GM12878 (cell line): ENCODE data around the gene YPEL2. TPM values are rescaled to one million over a fixed set of nuclear protein-coding genes. Genes with fewer than 3 reads are reported as not detected.

Experiments used
- ATAC-seq: fragments of 200-7000 bp; cut with Tn5 transposase; 3 replicates; pipeline ENCODE4 v1.9.1; 2020; ENCODE audit warnings: mild to moderate bottlenecking, moderate library complexity
- BruUV-seq: library from RNA; stranded (reverse); fragments of 400-500 nt; replicated peaks from 2 replicates; lab custom pipeline; 2021; lab: Mats Ljungman, UMichigan
- CTCF ChIA-PET: fragments of 300-600 bp; sonication (Branson Sonifier 250); formaldehyde crosslinking; extraction: SDS; loops from one replicate; lab custom pipeline; 2021; ENCODE audit warnings: inconsistent platforms; lab: Yijun Ruan, JAX
- POLR2A ChIA-PET: fragments of 350-600 bp; formaldehyde crosslinking; extraction: SDS; loops from one replicate; lab custom pipeline; 2021; ENCODE audit warnings: inconsistent platforms; lab: Charles Lee
- RAD21 ChIA-PET: fragments of 300-600 bp; sonication (Branson Sonifier 250); formaldehyde crosslinking; loops from one replicate; lab custom pipeline; 2023; ENCODE audit warnings: antibody characterized with exemption; ENCODE audit not compliant: unreplicated experiment; lab: Charles Lee
- SMC1A ChIA-PET: fragments of 300-600 bp; sonication (Branson Sonifier 250); formaldehyde crosslinking; loops from one replicate; lab custom pipeline; 2023; ENCODE audit not compliant: unreplicated experiment, uncharacterized antibody; lab: Charles Lee
- DNase-seq: peaks from one replicate; pipeline ENCODE4 v3.0.0-alpha.2; 2011; ENCODE audit warnings: low read depth, low spot score
- FAIRE-seq: peaks from 3 replicates; lab custom pipeline; 2011; peaks lifted over from hg19 to GRCh38; lab: Jason Lieb, UNC
- H2AFZ ChIP-seq: 2 replicates; pipeline ENCODE4 v1.6.0; 2011; ENCODE audit warnings: low read depth, low read length, control low read depth; ENCODE audit not compliant: control insufficient read depth
- H3K27ac ChIP-seq: 2 replicates; pipeline ENCODE4 v1.5.1; 2011; ENCODE audit warnings: control low read depth; ENCODE audit not compliant: control insufficient read depth, insufficient read depth
- H3K27me3 ChIP-seq, 2 experiments: replicated peaks in 1 of 2; 2 replicates each; pipeline versions ENCODE4 v1.6.0 to v1.6.1; 2011; ENCODE audit warnings: low read length in 1 of 2; ENCODE audit not compliant: control insufficient read depth in 2 of 2, insufficient read depth in 2 of 2
- H3K36me3 ChIP-seq, 2 experiments: 2 replicates each; pipeline ENCODE4 v1.5.1; 2011; ENCODE audit warnings: low read length in 1 of 2; ENCODE audit not compliant: control insufficient read depth in 2 of 2, insufficient read depth in 2 of 2
- H3K4me1 ChIP-seq: 2 replicates; pipeline ENCODE4 v1.6.1; 2011; ENCODE audit warnings: mild to moderate bottlenecking, low read length, moderate library complexity, mixed read lengths; ENCODE audit not compliant: control insufficient read depth, insufficient read depth
- H3K4me2 ChIP-seq: 2 replicates; pipeline ENCODE4 v1.6.0; 2011; ENCODE audit warnings: control low read depth; ENCODE audit not compliant: control insufficient read depth, insufficient read depth
- H3K4me3 ChIP-seq: fragments of 200-600 bp; sonication (generic); 2 replicates; pipeline ENCODE4 v1.5.1; 2016
- H3K79me2 ChIP-seq: 2 replicates; pipeline ENCODE4 v1.6.0; 2011; ENCODE audit warnings: low read length; ENCODE audit not compliant: control insufficient read depth, insufficient read depth
- H3K9ac ChIP-seq: 2 replicates; pipeline ENCODE4 v1.8.0; 2011; ENCODE audit warnings: low read length, control low read depth, mixed read lengths; ENCODE audit not compliant: control insufficient read depth, insufficient read depth
- H3K9me3 ChIP-seq: replicated peaks from 3 replicates; pipeline ENCODE4 v1.5.1; 2011; ENCODE audit warnings: mild to moderate bottlenecking, low read length; ENCODE audit not compliant: control insufficient read depth, insufficient read depth
- H4K20me1 ChIP-seq: 2 replicates; pipeline ENCODE4 v1.6.0; 2011; ENCODE audit not compliant: control insufficient read depth, insufficient read depth
- BMI1 ChIP-seq: fragments of 450-650 bp; IDR thresholded peaks from 2 replicates; pipeline ENCODE4 v1.6.1; 2016; ENCODE audit warnings: mild to moderate bottlenecking, moderate library complexity, borderline replicate concordance
- BRCA1 ChIP-seq: IDR thresholded peaks from 2 replicates; pipeline ENCODE4 v1.6.1; 2011; ENCODE audit warnings: low read depth, low read length, improper control_type of control experiment
- CBX5 ChIP-seq: sonication (generic); IDR thresholded peaks from 2 replicates; pipeline ENCODE4 v1.6.1; 2016; ENCODE audit warnings: low read depth, moderate library complexity, mild to moderate bottlenecking, inconsistent platforms
- IRF4 ChIP-seq: IDR thresholded peaks from 2 replicates; pipeline ENCODE4 v1.6.1; 2011; ENCODE audit warnings: low read depth, low read length
- KLF5 ChIP-seq: fragments of 450-650 bp; IDR thresholded peaks from 2 replicates; pipeline ENCODE4 v1.6.1; 2014; ENCODE audit warnings: mild to moderate bottlenecking; ENCODE audit not compliant: partially characterized antibody
- NFYB ChIP-seq: IDR thresholded peaks from 2 replicates; pipeline ENCODE4 v1.6.1; 2011; ENCODE audit warnings: low read depth, mild to moderate bottlenecking, low read length, improper control_type of control experiment, moderate library complexity; ENCODE audit not compliant: insufficient read depth
- NR2F1 ChIP-seq: fragments of 450-650 bp; conservative IDR thresholded peaks from 2 replicates; pipeline ENCODE4 v1.6.1; 2017; ENCODE audit warnings: mild to moderate bottlenecking
- RBBP5 ChIP-seq: fragments of 200-600 bp; sonication (generic); conservative IDR thresholded peaks from 2 replicates; pipeline ENCODE4 v1.6.1; 2016
- TARDBP ChIP-seq: IDR thresholded peaks from 2 replicates; pipeline ENCODE4 v1.6.1; 2016; ENCODE audit warnings: borderline replicate concordance
- ZBED1 ChIP-seq: IDR thresholded peaks from 2 replicates; pipeline ENCODE4 v1.6.1; 2016; ENCODE audit warnings: borderline replicate concordance
- WGBS: methylation state at CpG from one replicate; pipeline ENCODE4 v1.1.6; 2016; ENCODE audit warnings: low lambda C conversion rate; ENCODE audit not compliant: insufficient replicate concordance, insufficient coverage; ENCODE audit errors: missing lambda C conversion rate; 5-methylcytosine and 5-hydroxymethylcytosine counted together
- in situ Hi-C: fragments of 300-500 bp; cut with MboI; formaldehyde crosslinking; loops from 9 replicates; pipeline ENCODE4 v1.14.3; 2018; ENCODE audit warnings: mixed read lengths
- intact Hi-C: fragments of 100-400 bp; cut with micrococcal nuclease; formaldehyde crosslinking; loops from one replicate; pipeline ENCODE4 v1.14.2; 2022; ENCODE audit not compliant: unreplicated experiment
- polyA plus RNA-seq, 11 experiments: library from polyadenylated mRNA; depleted of rRNA in 4 of 11; unstranded in 6 of 11; stranded (reverse) in 5 of 11; fragments of >200 nt; fragmentation: Nextera tagmentation in 4 of 11; fragmentation: Illumina TruSeq in 1 of 11; extraction: Ambion mirVana in 4 of 11; extraction: Trizol in 1 of 11; gene quantifications; 1 replicate in 1 of 11; 2 replicates in 10 of 11; pipeline versions ENCODE4 v1.2.1 to v1.2.3, GENCODE V29; 2011 to 2016; ENCODE audit warnings: inconsistent platforms in 2 of 11, missing spikeins in 2 of 11, low read depth in 1 of 11
- total RNA-seq, 4 experiments: library from RNA; depleted of rRNA in 3 of 4; stranded (reverse); fragments of >200 nt in 3 of 4; fragmentation: Illumina TruSeq in 1 of 4; extraction: Trizol in 1 of 4; gene quantifications; 2 replicates each; pipeline versions ENCODE4 v1.2.1 to v1.2.3, GENCODE V29; 2013 to 2021
- TF ChIP-seq, protein P1 (sequence below): fragments of 450-650 bp; IDR thresholded peaks from 2 replicates; pipeline ENCODE4 v1.6.1; 2016; ENCODE audit warnings: mild to moderate bottlenecking
- TF ChIP-seq, protein P2 (sequence below), 3 experiments: IDR thresholded peaks in 2 of 3; conservative IDR thresholded peaks in 1 of 3; 2 replicates each; pipeline ENCODE4 v1.5.1; 2011; ENCODE audit warnings: low read depth in 3 of 3, low read length in 3 of 3, mild to moderate bottlenecking in 3 of 3, control low read depth in 2 of 3, moderate library complexity in 2 of 3, inconsistent platforms in 1 of 3, mixed read lengths in 1 of 3; ENCODE audit not compliant: control insufficient read depth in 2 of 3, insufficient read depth in 1 of 3; ENCODE audit errors: extremely low read depth in 1 of 3

YPEL2 gene
- total and polyA plus RNA-seq, 10 of the 15 experiments (the other 5 are each of a cell fraction or from before 2014, with no cell fraction given) = 0.11 to 8.1 (median 0.48) TPM

DNA sequence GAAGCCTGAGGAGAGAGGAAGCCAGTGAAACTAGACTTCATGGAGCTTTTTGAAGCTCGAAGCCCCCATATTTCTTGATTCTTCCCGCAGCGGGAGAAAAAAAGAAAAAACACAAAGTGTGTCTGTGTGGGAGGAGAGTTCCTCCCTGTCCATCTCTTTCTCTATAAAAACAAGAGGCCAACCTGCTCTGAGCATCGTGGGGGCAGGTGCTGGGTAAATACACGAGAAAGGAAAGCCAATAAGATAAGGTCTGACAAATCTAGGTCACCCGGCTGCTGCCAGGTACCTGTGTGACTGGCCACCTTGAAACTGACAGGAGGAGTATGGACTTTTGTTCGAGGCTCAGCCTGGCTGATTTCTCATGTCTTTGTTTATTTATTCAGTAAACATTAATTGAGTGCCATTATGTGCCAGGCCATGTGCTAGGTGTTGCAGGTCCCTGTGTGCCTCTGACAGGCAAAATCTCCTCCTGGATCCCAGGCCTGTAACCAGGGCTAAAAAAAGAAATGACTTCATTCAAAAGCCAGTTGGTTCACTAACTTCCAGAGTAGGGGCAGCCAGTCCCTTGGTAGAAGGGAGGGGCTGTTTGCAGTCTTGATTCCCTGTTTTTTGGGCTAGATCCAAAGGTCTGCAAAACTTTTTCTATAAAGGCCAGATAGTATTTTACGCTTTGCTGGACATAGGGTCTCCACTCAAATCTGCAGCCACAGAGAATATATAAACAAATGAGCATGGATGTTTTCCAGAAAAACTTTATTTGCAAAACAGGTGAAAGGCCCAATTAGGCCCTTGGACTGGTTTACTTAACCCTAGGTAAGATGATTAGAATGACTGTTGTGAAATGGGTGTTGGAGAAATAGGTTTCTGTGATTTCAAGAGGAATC, 35.6 kb downstream of the YPEL2 start:
- in situ Hi-C loops (no loop called here), intact Hi-C loops (no loop called here)
- Histone ChIP-seq H3K36me3 (no peaks in the 10 kb centered on the region), H3K9ac (no peak overlapping the region), H3K4me3 (no peak overlapping the region), H2AFZ (no peak overlapping the region), H3K4me2 (no peak overlapping the region), H3K27me3 (no peaks in the 10 kb centered on the region), H3K9me3 (no peaks in the 10 kb centered on the region; the same call in 2 of the 3 replicates), H3K79me2 (no peaks in the 10 kb centered on the region), H4K20me1 (no peaks in the 10 kb centered on the region), H3K27ac (no peak overlapping the region), H3K4me1 (peaks cover 47% of the 10 kb centered on the region)
- TF ChIP-seq BMI1 = no peak
- TF ChIP-seq TARDBP = no peak
- TF ChIP-seq, protein P1, sequence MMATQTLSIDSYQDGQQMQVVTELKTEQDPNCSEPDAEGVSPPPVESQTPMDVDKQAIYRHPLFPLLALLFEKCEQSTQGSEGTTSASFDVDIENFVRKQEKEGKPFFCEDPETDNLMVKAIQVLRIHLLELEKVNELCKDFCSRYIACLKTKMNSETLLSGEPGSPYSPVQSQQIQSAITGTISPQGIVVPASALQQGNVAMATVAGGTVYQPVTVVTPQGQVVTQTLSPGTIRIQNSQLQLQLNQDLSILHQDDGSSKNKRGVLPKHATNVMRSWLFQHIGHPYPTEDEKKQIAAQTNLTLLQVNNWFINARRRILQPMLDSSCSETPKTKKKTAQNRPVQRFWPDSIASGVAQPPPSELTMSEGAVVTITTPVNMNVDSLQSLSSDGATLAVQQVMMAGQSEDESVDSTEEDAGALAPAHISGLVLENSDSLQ = no peak
- TF ChIP-seq KLF5 = no peak
- no peak for TF ChIP-seq BRCA1
- TF ChIP-seq NFYB = no peak
- TF ChIP-seq RBBP5 = no peak
- no peak for TF ChIP-seq IRF4
- no peak for TF ChIP-seq NR2F1
- TF ChIP-seq ZBED1 = no peak
- TF ChIP-seq, protein P2, sequence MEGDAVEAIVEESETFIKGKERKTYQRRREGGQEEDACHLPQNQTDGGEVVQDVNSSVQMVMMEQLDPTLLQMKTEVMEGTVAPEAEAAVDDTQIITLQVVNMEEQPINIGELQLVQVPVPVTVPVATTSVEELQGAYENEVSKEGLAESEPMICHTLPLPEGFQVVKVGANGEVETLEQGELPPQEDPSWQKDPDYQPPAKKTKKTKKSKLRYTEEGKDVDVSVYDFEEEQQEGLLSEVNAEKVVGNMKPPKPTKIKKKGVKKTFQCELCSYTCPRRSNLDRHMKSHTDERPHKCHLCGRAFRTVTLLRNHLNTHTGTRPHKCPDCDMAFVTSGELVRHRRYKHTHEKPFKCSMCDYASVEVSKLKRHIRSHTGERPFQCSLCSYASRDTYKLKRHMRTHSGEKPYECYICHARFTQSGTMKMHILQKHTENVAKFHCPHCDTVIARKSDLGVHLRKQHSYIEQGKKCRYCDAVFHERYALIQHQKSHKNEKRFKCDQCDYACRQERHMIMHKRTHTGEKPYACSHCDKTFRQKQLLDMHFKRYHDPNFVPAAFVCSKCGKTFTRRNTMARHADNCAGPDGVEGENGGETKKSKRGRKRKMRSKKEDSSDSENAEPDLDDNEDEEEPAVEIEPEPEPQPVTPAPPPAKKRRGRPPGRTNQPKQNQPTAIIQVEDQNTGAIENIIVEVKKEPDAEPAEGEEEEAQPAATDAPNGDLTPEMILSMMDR (IDR thresholded peaks at IDR 0.05 in 2 of 3, conservative IDR thresholded peaks at IDR 0.05 in 1 of 3; ENCODE audit: control insufficient read depth in 2 of 3, extremely low read depth in 1 of 3, insufficient read depth in 1 of 3, low read depth in 3 of 3, low read length in 3 of 3) = no peak
- no peak for TF ChIP-seq CBX5
- BruUV-seq = no TSS peak
- ChIA-PET POLR2A (no interaction called here), CTCF (interaction anchor here (1.4 kb wide), 1 partner anchor 9 kb away, joined by 4 read pairs; no protein-coding TSS in a partner anchor), RAD21 (no interaction called here), SMC1A (interaction anchor here (1.0 kb wide), 1 partner anchor 58 kb away, joined by 3 read pairs; no protein-coding TSS in a partner anchor)
- FAIRE-seq = no peak
- DNase-seq = no peak
- 70% methylated on average over 8 of the region's 8 CpGs for WGBS
- ATAC-seq = no peak
